ENCODE data around the gene AP4M1.

The AP4M1 gene

GRCh38 chr7:100087055-100087750 is 14.2 kb upstream of the AP4M1 start:
- DNase-seq (ENCODE audit: low read depth in 2 of 2), result peak; percentile 99

GRCh38 chr7:100088095-100088620 is 13.3 kb upstream of the AP4M1 start:
- no peak for DNase-seq (ENCODE audit: low read depth in 2 of 2)

GRCh38 chr7:100088621-100089457 is 12.6 kb upstream of the AP4M1 start, which contains the start of gene COPS6:
COPS6 (plus strand) TSS chr7:100088969; CDS start chr7:100088991, 22 bp downstream.
- DNase-seq (ENCODE audit: low read depth in 2 of 2), result peak; percentile 54

- DNase-seq (ENCODE audit: low read depth in 2 of 2), result no peak
Observed at GRCh38 chr7:100089458-100090196, 11.8 kb upstream of the AP4M1 start.

- DNase-seq (ENCODE audit: low read depth in 2 of 2), result no peak
Observed at GRCh38 chr7:100090527-100091410, 10.7 kb upstream of the AP4M1 start.

GRCh38 chr7:100091411-100092181 is 9.8 kb upstream of the AP4M1 start:
- no peak for DNase-seq (ENCODE audit: low read depth in 2 of 2)

GRCh38 chr7:100093054-100093453 is 8.4 kb upstream of the AP4M1 start:
- no peak for DNase-seq (ENCODE audit: low read depth in 2 of 2)

GRCh38 chr7:100093498-100093897 is 7.9 kb upstream of the AP4M1 start:
- DNase-seq (ENCODE audit: low read depth in 2 of 2), result no peak

GRCh38 chr7:100093925-100094486 is 7.4 kb upstream of the AP4M1 start:
- DNase-seq (ENCODE audit: low read depth in 2 of 2), result no peak

GRCh38 chr7:100095289-100095688 is 6.2 kb upstream of the AP4M1 start:
- DNase-seq (ENCODE audit: low read depth in 2 of 2), result no peak

- DNase-seq (ENCODE audit: low read depth in 2 of 2), result no peak
Observed at GRCh38 chr7:100095704-100096103, 5.7 kb upstream of the AP4M1 start.

GRCh38 chr7:100098913-100099312 is 2.5 kb upstream of the AP4M1 start:
- DNase-seq (ENCODE audit: low read depth in 2 of 2), result no peak

GRCh38 chr7:100099452-100099851 is 2.0 kb upstream of the AP4M1 start:
- DNase-seq (ENCODE audit: low read depth in 2 of 2), result no peak

GRCh38 chr7:100100420-100101015 is 925 bp upstream of the AP4M1 start:
- DNase-seq (ENCODE audit: low read depth in 2 of 2), result peak; percentile 97

- no peak for DNase-seq (ENCODE audit: low read depth in 2 of 2)
Observed at GRCh38 chr7:100102950-100103840, 1.8 kb downstream of the AP4M1 start.

- no peak for DNase-seq (ENCODE audit: low read depth in 2 of 2)
Observed at GRCh38 chr7:100105534-100105933, 4.1 kb downstream of the AP4M1 start.

- DNase-seq (ENCODE audit: low read depth in 2 of 2), result no peak
Observed at GRCh38 chr7:100106633-100107032, 5.2 kb downstream of the AP4M1 start.

- no peak for DNase-seq (ENCODE audit: low read depth in 2 of 2)
Observed at GRCh38 chr7:100107125-100107737, 5.8 kb downstream of the AP4M1 start.

Data from fibroblast of skin of left quadriceps (primary cell).